Brain microvascular endothelial cell (primary cell): ENCODE results near the gene SIDT2.
"Not testable (repeated sequence)": the region's sequence is repeated elsewhere in the genome, so short reads cannot be mapped to it uniquely, and the experiment has no call there.

ENCODE experiments used
- DNase-seq: peaks from one replicate; pipeline ENCODE4 v3.0.0-alpha.2; 2020
- H3K27ac ChIP-seq: fragments of 250-450 bp; sonication (Bioruptor Pico); 2 replicates; pipeline ENCODE4 v1.5.1; 2020; ENCODE audit warnings: mild to moderate bottlenecking, moderate library complexity
- H3K27me3 ChIP-seq: fragments of 250-450 bp; sonication (Bioruptor Pico); replicated peaks from 2 replicates; pipeline ENCODE4 v1.5.1; 2020; ENCODE audit warnings: mild to moderate bottlenecking
- H3K36me3 ChIP-seq: fragments of 250-450 bp; sonication (Bioruptor Pico); replicated peaks from 2 replicates; pipeline ENCODE4 v1.5.1; 2020; ENCODE audit warnings: mild to moderate bottlenecking
- H3K4me3 ChIP-seq: 2 replicates; pipeline ENCODE4 v1.5.1; 2011; ENCODE audit warnings: low read depth, mild to moderate bottlenecking, control low read depth, low read length, moderate library complexity
- CTCF ChIP-seq: IDR thresholded peaks from 2 replicates; pipeline ENCODE4 v1.5.1; 2011; ENCODE audit warnings: low read depth, mild to moderate bottlenecking, moderate library complexity, low read length, control low read depth, inconsistent platforms; ENCODE audit errors: missing control alignments
- in situ Hi-C: cut with HindIII; loops from 2 replicates; pipeline ENCODE4 v1.10.0; 2017; ENCODE audit warnings: low sequenced_read_pairs, low pct_ligation_motif_present

The SIDT2 gene

GRCh38 chr11:117202386-117203068 lies 24.0 kb downstream of the SIDT2 start:
- H3K27ac ChIP-seq = no peak overlapping the region
- DNase-seq = no peak
- in situ Hi-C loops = no loop called here
- H3K27me3 ChIP-seq = no peaks in the 10 kb centered on the region
- peak overlapping the region; percentile 69 for H3K4me3 ChIP-seq
- no peak for TF ChIP-seq CTCF
- H3K36me3 ChIP-seq = peaks cover 45% of the 10 kb centered on the region

- in situ Hi-C loops = no loop called here
- TF ChIP-seq CTCF = no peak
- no peak overlapping the region for H3K27ac ChIP-seq
- DNase-seq = no peak
- no peaks in the 10 kb centered on the region for H3K27me3 ChIP-seq
- peaks cover 45% of the 10 kb centered on the region for H3K36me3 ChIP-seq
- no peak overlapping the region for H3K4me3 ChIP-seq
These were observed 24.5 kb downstream of the SIDT2 start for GRCh38 chr11:117203069-117203407.

GRCh38 chr11:117204283-117205080 lies 25.9 kb downstream of the SIDT2 start:
- Histone ChIP-seq H3K4me3 (no peak overlapping the region), H3K27ac (no peak overlapping the region), H3K36me3 (peaks cover 45% of the 10 kb centered on the region), H3K27me3 (no peaks in the 10 kb centered on the region)
- in situ Hi-C loops = no loop called here
- no peak for DNase-seq
- no peak for TF ChIP-seq CTCF

GRCh38 chr11:117205211-117205818 lies 26.8 kb downstream of the SIDT2 start:
- Histone ChIP-seq H3K27me3 (no peaks in the 10 kb centered on the region), H3K4me3 (no peak overlapping the region), H3K27ac (no peak overlapping the region), H3K36me3 (peaks cover 45% of the 10 kb centered on the region)
- in situ Hi-C loops = no loop called here
- TF ChIP-seq CTCF = no peak
- DNase-seq = no peak

GRCh38 chr11:117206111-117206510 lies 27.6 kb downstream of the SIDT2 start:
- H3K27ac ChIP-seq, H3K27me3 ChIP-seq, DNase-seq, in situ Hi-C loops, H3K4me3 ChIP-seq: not testable (repeated sequence)
- peaks cover 44% of the 10 kb centered on the region for H3K36me3 ChIP-seq

GRCh38 chr11:117206859-117207258 lies 28.3 kb downstream of the SIDT2 start:
- H3K27ac ChIP-seq, DNase-seq, H3K27me3 ChIP-seq, H3K4me3 ChIP-seq, in situ Hi-C loops: not testable (repeated sequence)
- H3K36me3 ChIP-seq = peaks cover 37% of the 10 kb centered on the region

GRCh38 chr11:117207481-117207880 lies 28.9 kb downstream of the SIDT2 start:
- H3K36me3 ChIP-seq = peaks cover 31% of the 10 kb centered on the region
- H3K27me3 ChIP-seq, H3K4me3 ChIP-seq, DNase-seq, in situ Hi-C loops, H3K27ac ChIP-seq: not testable (repeated sequence)
